D721Med (cell line): Measurements from ENCODE around the gene KIAA1958.

ENCODE experiments used
- DNase-seq: peaks from one replicate; pipeline ENCODE4 v3.0.0; 2011; ENCODE audit warnings: low spot score; ENCODE audit not compliant: insufficient read length
- FAIRE-seq: peaks from 2 replicates; lab custom pipeline; 2011; peaks lifted over from hg19 to GRCh38; lab: Jason Lieb, UNC
- TF ChIP-seq, protein P1 (sequence below): IDR thresholded peaks from 2 replicates; pipeline ENCODE4 v1.5.1; 2012; ENCODE audit warnings: mild to moderate bottlenecking, control low read depth; ENCODE audit not compliant: insufficient read depth; ENCODE audit errors: missing control alignments

KIAA1958 gene

DNA sequence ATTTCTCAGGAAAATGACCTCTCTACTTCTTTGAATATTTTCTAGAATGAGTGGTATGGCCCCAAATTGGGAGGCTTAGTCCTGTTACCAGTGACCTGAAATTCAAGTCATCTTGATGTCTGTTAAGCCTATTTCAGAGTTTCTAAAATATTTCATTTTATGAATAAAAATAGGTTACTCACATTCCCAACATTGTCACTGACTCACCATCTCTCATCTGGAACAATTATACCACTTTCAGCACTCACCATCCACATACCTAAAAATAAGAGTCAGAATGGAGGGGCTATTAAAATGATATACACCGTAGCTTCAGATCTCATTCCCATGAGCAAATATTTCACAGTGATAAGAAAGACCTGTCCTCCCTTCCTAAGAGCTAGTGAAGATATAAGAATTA is 71.8 kb downstream of the KIAA1958 start:
- TF ChIP-seq, protein P1, sequence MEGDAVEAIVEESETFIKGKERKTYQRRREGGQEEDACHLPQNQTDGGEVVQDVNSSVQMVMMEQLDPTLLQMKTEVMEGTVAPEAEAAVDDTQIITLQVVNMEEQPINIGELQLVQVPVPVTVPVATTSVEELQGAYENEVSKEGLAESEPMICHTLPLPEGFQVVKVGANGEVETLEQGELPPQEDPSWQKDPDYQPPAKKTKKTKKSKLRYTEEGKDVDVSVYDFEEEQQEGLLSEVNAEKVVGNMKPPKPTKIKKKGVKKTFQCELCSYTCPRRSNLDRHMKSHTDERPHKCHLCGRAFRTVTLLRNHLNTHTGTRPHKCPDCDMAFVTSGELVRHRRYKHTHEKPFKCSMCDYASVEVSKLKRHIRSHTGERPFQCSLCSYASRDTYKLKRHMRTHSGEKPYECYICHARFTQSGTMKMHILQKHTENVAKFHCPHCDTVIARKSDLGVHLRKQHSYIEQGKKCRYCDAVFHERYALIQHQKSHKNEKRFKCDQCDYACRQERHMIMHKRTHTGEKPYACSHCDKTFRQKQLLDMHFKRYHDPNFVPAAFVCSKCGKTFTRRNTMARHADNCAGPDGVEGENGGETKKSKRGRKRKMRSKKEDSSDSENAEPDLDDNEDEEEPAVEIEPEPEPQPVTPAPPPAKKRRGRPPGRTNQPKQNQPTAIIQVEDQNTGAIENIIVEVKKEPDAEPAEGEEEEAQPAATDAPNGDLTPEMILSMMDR: no peak
- DNase-seq (no peak), FAIRE-seq (no peak)

DNA sequence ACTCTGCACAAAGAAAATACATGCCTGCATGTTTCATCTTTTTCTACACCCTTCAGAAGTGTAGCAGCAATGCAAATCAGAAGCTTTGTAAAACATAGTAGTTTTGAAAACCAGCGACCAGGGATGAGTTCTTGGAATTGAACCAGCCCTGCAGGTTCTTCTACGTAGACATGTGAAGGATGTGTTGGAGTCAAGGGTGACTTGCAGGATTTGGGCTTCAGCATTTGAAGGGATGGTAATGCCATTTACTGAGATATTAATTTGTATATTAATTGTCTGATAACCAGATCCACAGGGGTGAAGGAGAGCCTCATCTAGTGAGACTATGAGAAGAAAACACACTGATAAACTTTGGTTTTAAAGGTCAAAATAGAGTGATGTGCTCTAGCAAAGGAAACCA is 72.4 kb downstream of the KIAA1958 start:
- FAIRE-seq: no peak
- TF ChIP-seq, protein P1: no peak
- no peak for DNase-seq

DNA sequence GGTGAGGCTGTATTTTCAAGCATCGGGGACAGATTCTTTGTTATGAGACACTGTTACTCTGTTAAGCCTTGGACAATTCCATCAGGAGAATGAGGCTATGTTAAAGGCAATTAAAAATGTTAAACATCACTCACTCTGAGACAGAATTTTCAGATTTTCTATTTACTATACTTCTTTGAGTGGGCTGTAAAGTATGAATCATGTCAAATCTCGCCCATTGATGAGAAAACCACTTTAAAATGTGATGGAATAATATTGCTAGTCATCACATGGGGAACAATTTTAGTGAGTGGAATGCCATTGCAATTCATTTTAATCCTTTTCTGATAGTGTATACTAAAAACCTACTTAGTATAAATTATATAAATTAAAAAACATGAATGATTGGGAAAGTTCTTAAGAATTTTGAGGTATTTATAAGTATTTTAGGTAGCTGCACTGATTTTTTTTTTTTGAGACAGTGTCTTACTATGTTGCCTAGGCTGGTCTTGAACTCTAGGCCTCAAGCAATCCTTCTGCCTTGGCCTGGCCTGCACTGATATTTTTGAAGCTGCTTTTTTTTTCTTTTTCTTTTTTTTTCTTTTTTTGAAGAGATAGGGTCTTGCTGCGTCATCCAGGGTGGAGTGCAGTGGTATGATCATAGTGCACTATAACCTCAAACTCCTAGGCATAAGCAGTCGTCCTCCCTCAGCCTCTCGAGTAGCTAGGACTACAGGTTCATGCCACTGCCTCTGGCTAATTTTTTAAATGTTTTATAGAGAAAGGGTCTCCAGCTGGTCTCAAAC is 73.2 kb downstream of the KIAA1958 start:
- no peak for DNase-seq
- TF ChIP-seq, protein P1: no peak
- FAIRE-seq: no peak

DNA sequence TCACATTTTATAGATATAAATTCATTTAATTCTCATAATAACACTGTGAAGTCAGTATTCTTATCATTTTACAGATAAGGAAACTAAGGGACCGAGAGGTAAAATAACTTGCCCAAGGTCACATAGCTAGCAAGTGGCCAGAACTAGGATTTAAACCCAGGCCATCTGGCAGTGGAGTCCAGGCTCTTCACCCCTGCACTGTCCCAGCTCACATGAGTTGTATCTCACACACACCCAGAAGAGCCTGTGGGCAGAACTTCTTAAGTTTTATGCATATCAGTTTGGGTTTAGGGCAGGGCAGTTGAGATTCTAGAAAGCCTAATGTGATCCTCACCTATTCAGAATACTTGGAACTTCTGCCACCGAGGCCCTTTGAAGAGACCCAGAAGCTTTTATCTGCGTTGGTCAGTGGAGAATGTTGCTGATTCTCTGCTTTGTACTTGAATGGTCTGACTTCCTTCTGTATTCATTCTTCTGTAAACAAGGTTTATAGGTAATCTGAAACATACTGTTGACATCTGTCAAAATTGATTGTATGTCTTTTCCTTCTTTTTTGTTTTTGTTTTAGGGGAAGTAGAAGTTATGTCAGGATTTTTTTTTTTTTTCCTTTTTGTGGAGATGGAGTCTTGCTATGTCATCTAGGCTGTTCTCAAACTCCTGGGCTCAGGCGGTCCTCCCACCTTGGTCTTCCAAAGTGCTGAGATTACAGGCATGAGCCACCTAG is 75.8 kb downstream of the KIAA1958 start:
- no peak for DNase-seq
- FAIRE-seq: no peak
- TF ChIP-seq, protein P1: no peak

DNA sequence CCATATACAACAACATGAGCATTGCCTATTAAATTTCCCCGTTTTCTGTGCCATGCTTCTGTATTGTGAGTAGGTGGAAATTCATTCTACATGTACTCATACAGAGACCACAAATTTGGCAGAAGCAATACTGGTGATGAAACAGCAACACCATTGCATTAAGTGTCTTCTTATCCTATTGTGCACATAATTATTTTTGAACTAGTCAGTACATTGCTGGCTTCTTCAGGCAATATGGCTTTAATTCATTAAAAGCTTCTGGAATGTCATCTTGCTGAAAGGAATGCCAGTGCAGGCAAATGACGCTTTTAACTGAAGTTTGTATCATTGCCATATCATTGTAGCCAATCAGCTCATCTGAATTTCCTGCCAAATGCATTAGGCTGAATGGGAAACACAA is 82.6 kb downstream of the KIAA1958 start:
- FAIRE-seq (peak; percentile 38), DNase-seq (no peak)
- TF ChIP-seq, protein P1: no peak

DNA sequence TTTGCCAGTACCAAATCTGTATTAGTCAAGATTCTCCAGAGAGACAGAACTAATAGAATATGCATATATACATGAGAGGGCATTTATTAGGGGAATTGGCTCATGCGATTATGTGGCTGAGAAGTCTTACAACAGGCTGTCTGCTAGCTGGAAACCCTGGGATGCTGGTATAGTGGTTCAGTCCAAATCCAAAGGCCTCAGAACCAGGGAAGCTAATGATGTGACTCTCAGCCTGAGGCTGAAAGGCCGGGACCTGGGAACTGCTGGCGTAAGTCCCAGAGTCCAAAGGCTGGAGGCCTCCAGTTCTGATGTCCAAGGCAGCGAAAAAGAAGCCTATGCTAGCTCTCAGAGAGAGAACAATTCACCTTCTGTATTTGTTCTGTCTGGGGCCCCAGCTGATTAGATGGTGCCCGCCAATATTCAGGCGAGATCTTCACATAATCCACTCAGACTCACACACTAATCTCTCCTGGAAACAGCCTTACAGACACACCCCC is 84.1 kb downstream of the KIAA1958 start:
- TF ChIP-seq, protein P1: no peak
- DNase-seq (no peak), FAIRE-seq (peak; percentile 58)
